Effector memory CD4-positive, alpha-beta T cell (primary cell): ENCODE data around the gene DHPS.
A peak's percentile ranks its signal among the peaks of the same experiment; 100 is the strongest.
"Not testable (repeated sequence)": the region's sequence is repeated elsewhere in the genome, so short reads cannot be mapped to it uniquely, and the experiment has no call there.

Experiments
- DNase-seq, 3 donors: peaks; one replicate each; pipeline ENCODE4 v3.0.0-alpha.2; 2020
- H3K27ac ChIP-seq: 2 replicates; pipeline ENCODE4 v1.7.0; 2013; ENCODE audit warnings: mild to moderate bottlenecking, low read length, moderate library complexity; ENCODE audit not compliant: insufficient read depth, poor library complexity, severe bottlenecking
- H3K27me3 ChIP-seq: replicated peaks from 2 replicates; pipeline ENCODE4 v1.7.0; 2013; ENCODE audit warnings: mild to moderate bottlenecking, low read length; ENCODE audit not compliant: insufficient read depth, control insufficient read depth, poor library complexity, severe bottlenecking
- H3K36me3 ChIP-seq: 2 replicates; pipeline ENCODE4 v1.7.0; 2013; ENCODE audit warnings: mild to moderate bottlenecking, low read length, moderate library complexity; ENCODE audit not compliant: control insufficient read depth, insufficient read depth
- H3K4me1 ChIP-seq: 2 replicates; pipeline ENCODE4 v1.7.0; 2013; ENCODE audit warnings: low read length, mild to moderate bottlenecking; ENCODE audit not compliant: control insufficient read depth, insufficient read depth, poor library complexity, severe bottlenecking
- H3K4me3 ChIP-seq: 2 replicates; pipeline ENCODE4 v1.7.0; 2013; ENCODE audit warnings: low read length, low read depth, mild to moderate bottlenecking; ENCODE audit not compliant: insufficient read depth, poor library complexity, severe bottlenecking
- H3K9me3 ChIP-seq: 2 replicates; pipeline ENCODE4 v1.7.0; 2013; ENCODE audit warnings: mild to moderate bottlenecking, low read length, moderate library complexity; ENCODE audit not compliant: control insufficient read depth

DHPS gene

GRCh38 chr19:12649941-12650340 is 31.7 kb downstream of the DHPS start:
- Histone ChIP-seq H3K4me3 (no peak overlapping the region), H3K4me1 (no peaks in the 10 kb centered on the region), H3K27me3 (no peaks in the 10 kb centered on the region), H3K9me3 (no peaks in the 10 kb centered on the region), H3K27ac (no peak overlapping the region), H3K36me3 (peaks cover 13% of the 10 kb centered on the region)
- DNase-seq, result no peak

- no peaks in the 10 kb centered on the region for H3K9me3 ChIP-seq
- H3K4me1 ChIP-seq, result no peaks in the 10 kb centered on the region
- H3K4me3 ChIP-seq, result no peak overlapping the region
- peaks cover 6% of the 10 kb centered on the region for H3K36me3 ChIP-seq
- no peak for DNase-seq
- H3K27ac ChIP-seq, result no peak overlapping the region
- no peaks in the 10 kb centered on the region for H3K27me3 ChIP-seq
Observed at GRCh38 chr19:12648088-12648487, 33.6 kb downstream of the DHPS start.

- Histone ChIP-seq H3K9me3 (no peaks in the 10 kb centered on the region), H3K27ac (no peak overlapping the region), H3K36me3 (peaks cover 6% of the 10 kb centered on the region), H3K4me3 (no peak overlapping the region), H3K27me3 (no peaks in the 10 kb centered on the region), H3K4me1 (no peaks in the 10 kb centered on the region)
- no peak for DNase-seq
Observed at GRCh38 chr19:12647490-12648071, 34.1 kb downstream of the DHPS start.

GRCh38 chr19:12647047-12647446 is 34.6 kb downstream of the DHPS start:
- Histone ChIP-seq H3K27me3 (no peaks in the 10 kb centered on the region), H3K4me1 (no peaks in the 10 kb centered on the region), H3K27ac (no peak overlapping the region), H3K4me3 (no peak overlapping the region), H3K9me3 (no peaks in the 10 kb centered on the region), H3K36me3 (peaks cover 3% of the 10 kb centered on the region)
- no peak for DNase-seq

- no peaks in the 10 kb centered on the region for H3K9me3 ChIP-seq
- no peak overlapping the region for H3K4me3 ChIP-seq
- H3K27ac ChIP-seq, result no peak overlapping the region
- no peaks in the 10 kb centered on the region for H3K4me1 ChIP-seq
- no peaks in the 10 kb centered on the region for H3K27me3 ChIP-seq
- H3K36me3 ChIP-seq, result peaks cover 3% of the 10 kb centered on the region
- no peak for DNase-seq
Observed at GRCh38 chr19:12646551-12646950, 35.1 kb downstream of the DHPS start.

- H3K4me1 ChIP-seq, H3K27ac ChIP-seq, DNase-seq, H3K36me3 ChIP-seq, H3K4me3 ChIP-seq, H3K27me3 ChIP-seq, H3K9me3 ChIP-seq: not testable (repeated sequence)
Observed at GRCh38 chr19:12643716-12644115, 38.0 kb downstream of the DHPS start.

GRCh38 chr19:12642506-12642905 is 39.2 kb downstream of the DHPS start:
- H3K27ac ChIP-seq, result no peak overlapping the region
- H3K4me3 ChIP-seq, result no peak overlapping the region
- H3K4me1 ChIP-seq, result peaks cover 5% of the 10 kb centered on the region
- no peak for DNase-seq
- H3K27me3 ChIP-seq, result no peaks in the 10 kb centered on the region
- H3K36me3 ChIP-seq, result no peaks in the 10 kb centered on the region
- no peaks in the 10 kb centered on the region for H3K9me3 ChIP-seq

- no peaks in the 10 kb centered on the region for H3K27me3 ChIP-seq
- no peak overlapping the region for H3K27ac ChIP-seq
- H3K4me3 ChIP-seq, result no peak overlapping the region
- no peaks in the 10 kb centered on the region for H3K36me3 ChIP-seq
- no peaks in the 10 kb centered on the region for H3K9me3 ChIP-seq
- no peak for DNase-seq
- H3K4me1 ChIP-seq, result peaks cover 5% of the 10 kb centered on the region
Observed at GRCh38 chr19:12641456-12641855, 40.2 kb downstream of the DHPS start.

GRCh38 chr19:12639901-12640613 is 41.6 kb downstream of the DHPS start:
- no peaks in the 10 kb centered on the region for H3K36me3 ChIP-seq
- peak overlapping the region; percentile 35 for H3K4me3 ChIP-seq
- H3K4me1 ChIP-seq, result peaks cover 5% of the 10 kb centered on the region
- peak; percentile 67 to 70 (median 67) for DNase-seq
- H3K27ac ChIP-seq, result no peak overlapping the region
- no peaks in the 10 kb centered on the region for H3K9me3 ChIP-seq
- no peaks in the 10 kb centered on the region for H3K27me3 ChIP-seq

- no peaks in the 10 kb centered on the region for H3K27me3 ChIP-seq
- no peaks in the 10 kb centered on the region for H3K9me3 ChIP-seq
- H3K4me3 ChIP-seq, result no peak overlapping the region
- no peaks in the 10 kb centered on the region for H3K36me3 ChIP-seq
- DNase-seq, result no peak
- H3K4me1 ChIP-seq, result peaks cover 5% of the 10 kb centered on the region
- no peak overlapping the region for H3K27ac ChIP-seq
Observed at GRCh38 chr19:12638611-12639182, 43.0 kb downstream of the DHPS start.
